ENCODE results near the gene COPS9. TPM values are rescaled to one million over a fixed set of nuclear protein-coding genes. Genes with fewer than 3 reads are reported as not detected.

Gene COPS9
- polyA plus RNA-seq, 1 donor (not counting 4 experiments of a cell fraction or from before 2014, with no cell fraction given) = 399 TPM

DNA sequence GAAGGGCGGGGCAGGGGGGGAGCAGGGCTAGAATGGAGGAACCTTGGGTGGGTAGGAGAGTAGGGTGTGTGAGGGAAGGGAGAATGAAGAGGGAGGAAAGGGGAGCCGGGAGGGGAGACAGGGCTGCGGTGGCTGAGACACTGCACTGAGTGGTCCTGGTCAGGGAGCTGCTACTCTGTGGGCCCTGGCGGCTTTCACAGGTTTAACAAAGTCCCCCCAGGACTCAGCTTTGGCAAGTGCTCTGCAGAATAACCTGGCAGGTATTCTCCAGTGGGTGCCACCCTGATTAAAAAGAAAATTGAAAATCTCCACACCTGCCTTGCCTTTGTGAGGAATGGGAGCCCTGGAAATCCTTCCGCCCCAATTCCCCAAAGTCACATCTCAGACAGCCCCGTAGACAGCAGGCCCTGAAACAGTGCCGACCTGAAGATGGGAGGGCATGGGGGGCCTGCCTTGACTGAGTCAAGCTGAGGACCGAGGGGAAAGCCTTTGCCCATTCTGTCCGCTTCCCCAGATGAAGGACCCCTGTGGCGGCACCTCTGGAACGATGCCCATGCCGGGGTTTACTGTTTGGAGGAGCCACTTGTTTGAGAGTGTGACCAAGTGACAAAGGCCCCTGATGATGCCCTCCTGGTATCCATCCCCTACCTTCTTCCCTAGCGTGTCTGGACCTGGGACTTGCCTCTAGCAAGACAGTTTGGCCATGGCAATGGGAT lies 47.9 kb upstream of the COPS9 start:
- DNase-seq (ENCODE audit: low read depth, low spot score) = no peak
- no peak overlapping the region for H3K4me3 ChIP-seq (ENCODE audit: control insufficient read depth in 2 of 3, extremely low read depth in 1 of 3, insufficient read depth in 2 of 3, low read depth in 1 of 3, low read length in 3 of 3)
- peaks cover 8% of the 10 kb centered on the region for H3K4me1 ChIP-seq (ENCODE audit: control insufficient read depth, extremely low read depth, insufficient read depth, low read length)
- H3K79me2 ChIP-seq (ENCODE audit: control insufficient read depth, insufficient read depth, low read length) = no peaks in the 10 kb centered on the region
- peaks cover 44% of the 10 kb centered on the region for H3K27me3 ChIP-seq (ENCODE audit: control insufficient read depth, extremely low read depth, insufficient read depth, low read length)
- H3K36me3 ChIP-seq (ENCODE audit: control insufficient read depth in 2 of 2, extremely low read depth in 1 of 2, insufficient read depth in 2 of 2, low read length in 2 of 2) = no peaks in the 10 kb centered on the region
- no peak for FAIRE-seq
- dilution Hi-C loops (cut with MboI; ENCODE audit: extremely low pct_ligation_motif_present, low sequenced_read_pairs) = no loop called here
- no peak overlapping the region for H3K4me2 ChIP-seq (ENCODE audit: control insufficient read depth, extremely low read depth, insufficient read depth, low read depth, low read length)
- H3K9ac ChIP-seq (ENCODE audit: control insufficient read depth, extremely low read depth, insufficient read depth, low read length) = no peak overlapping the region
- peaks cover 8% of the 10 kb centered on the region for H3K9me3 ChIP-seq (ENCODE audit: control insufficient read depth, low read depth, low read length)
- no peak overlapping the region for H3K27ac ChIP-seq (ENCODE audit: control insufficient read depth, insufficient read depth, low read length)
- H3K9me1 ChIP-seq (ENCODE audit: control insufficient read depth, extremely low read depth, insufficient read depth, low read length) = no peaks in the 10 kb centered on the region
- H4K20me1 ChIP-seq (ENCODE audit: control insufficient read depth, extremely low read depth, insufficient read depth, low read length) = no peaks in the 10 kb centered on the region
- TF ChIP-seq EZH2 (IDR thresholded peaks at IDR 0.05; ENCODE audit: low read length) = no peak
- TF ChIP-seq, protein P1, sequence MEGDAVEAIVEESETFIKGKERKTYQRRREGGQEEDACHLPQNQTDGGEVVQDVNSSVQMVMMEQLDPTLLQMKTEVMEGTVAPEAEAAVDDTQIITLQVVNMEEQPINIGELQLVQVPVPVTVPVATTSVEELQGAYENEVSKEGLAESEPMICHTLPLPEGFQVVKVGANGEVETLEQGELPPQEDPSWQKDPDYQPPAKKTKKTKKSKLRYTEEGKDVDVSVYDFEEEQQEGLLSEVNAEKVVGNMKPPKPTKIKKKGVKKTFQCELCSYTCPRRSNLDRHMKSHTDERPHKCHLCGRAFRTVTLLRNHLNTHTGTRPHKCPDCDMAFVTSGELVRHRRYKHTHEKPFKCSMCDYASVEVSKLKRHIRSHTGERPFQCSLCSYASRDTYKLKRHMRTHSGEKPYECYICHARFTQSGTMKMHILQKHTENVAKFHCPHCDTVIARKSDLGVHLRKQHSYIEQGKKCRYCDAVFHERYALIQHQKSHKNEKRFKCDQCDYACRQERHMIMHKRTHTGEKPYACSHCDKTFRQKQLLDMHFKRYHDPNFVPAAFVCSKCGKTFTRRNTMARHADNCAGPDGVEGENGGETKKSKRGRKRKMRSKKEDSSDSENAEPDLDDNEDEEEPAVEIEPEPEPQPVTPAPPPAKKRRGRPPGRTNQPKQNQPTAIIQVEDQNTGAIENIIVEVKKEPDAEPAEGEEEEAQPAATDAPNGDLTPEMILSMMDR (optimal IDR thresholded peaks at IDR 0.05 in 1 of 3, IDR thresholded peaks at IDR 0.05 in 1 of 3, conservative IDR thresholded peaks at IDR 0.05 in 1 of 3; ENCODE audit: extremely low read depth in 1 of 3, insufficient read depth in 2 of 3, low read length in 3 of 3) = no peak
- H2AFZ ChIP-seq (ENCODE audit: control insufficient read depth, low read length) = no peak overlapping the region

GRCh38 chr2:240183006-240183874 lies 47.1 kb upstream of the COPS9 start:
- TF ChIP-seq, protein P1 (optimal IDR thresholded peaks at IDR 0.05 in 1 of 3, IDR thresholded peaks at IDR 0.05 in 1 of 3, conservative IDR thresholded peaks at IDR 0.05 in 1 of 3; ENCODE audit: extremely low read depth in 1 of 3, insufficient read depth in 2 of 3, low read length in 3 of 3) = no peak
- TF ChIP-seq EZH2 (IDR thresholded peaks at IDR 0.05; ENCODE audit: low read length) = no peak
- H3K4me3 ChIP-seq (ENCODE audit: control insufficient read depth in 2 of 3, extremely low read depth in 1 of 3, insufficient read depth in 2 of 3, low read depth in 1 of 3, low read length in 3 of 3) = no peak overlapping the region
- no peak for FAIRE-seq
- H3K79me2 ChIP-seq (ENCODE audit: control insufficient read depth, insufficient read depth, low read length) = no peaks in the 10 kb centered on the region
- dilution Hi-C loops (cut with MboI; ENCODE audit: extremely low pct_ligation_motif_present, low sequenced_read_pairs) = no loop called here
- peaks cover 46% of the 10 kb centered on the region for H3K27me3 ChIP-seq (ENCODE audit: control insufficient read depth, extremely low read depth, insufficient read depth, low read length)
- H3K4me2 ChIP-seq (ENCODE audit: control insufficient read depth, extremely low read depth, insufficient read depth, low read depth, low read length) = no peak overlapping the region
- DNase-seq (ENCODE audit: low read depth, low spot score) = no peak
- no peaks in the 10 kb centered on the region for H3K9me1 ChIP-seq (ENCODE audit: control insufficient read depth, extremely low read depth, insufficient read depth, low read length)
- H4K20me1 ChIP-seq (ENCODE audit: control insufficient read depth, extremely low read depth, insufficient read depth, low read length) = no peaks in the 10 kb centered on the region
- no peaks in the 10 kb centered on the region for H3K36me3 ChIP-seq (ENCODE audit: control insufficient read depth in 2 of 2, extremely low read depth in 1 of 2, insufficient read depth in 2 of 2, low read length in 2 of 2)
- peaks cover 8% of the 10 kb centered on the region for H3K4me1 ChIP-seq (ENCODE audit: control insufficient read depth, extremely low read depth, insufficient read depth, low read length)
- H3K27ac ChIP-seq (ENCODE audit: control insufficient read depth, insufficient read depth, low read length) = no peak overlapping the region
- no peak overlapping the region for H3K9ac ChIP-seq (ENCODE audit: control insufficient read depth, extremely low read depth, insufficient read depth, low read length)
- H3K9me3 ChIP-seq (ENCODE audit: control insufficient read depth, low read depth, low read length) = peaks cover 7% of the 10 kb centered on the region
- H2AFZ ChIP-seq (ENCODE audit: control insufficient read depth, low read length) = no peak overlapping the region

All from keratinocyte (primary cell).